Liver (tissue), 9 donors: ENCODE results near the gene TAB2. TPM values are rescaled to one million over a fixed set of nuclear protein-coding genes. Genes with fewer than 3 reads are reported as not detected.

Experiments
- DNase-seq: peaks from one replicate; pipeline ENCODE4 v3.0.0-alpha.2; 2017; ENCODE audit warnings: low spot score
- H3K27ac ChIP-seq, 2 donors: one replicate each; pipeline ENCODE4 v1.7.0; 2013; ENCODE audit warnings: inconsistent platforms in 2 of 2, low read length in 2 of 2, control low read depth in 1 of 2, low read depth in 1 of 2, mild to moderate bottlenecking in 1 of 2
- H3K27me3 ChIP-seq, 4 donors: one replicate each; pipeline versions ENCODE4 v1.6.1 to v1.7.0; 2013; ENCODE audit warnings: low read length in 3 of 4, inconsistent platforms in 1 of 4, mild to moderate bottlenecking in 1 of 4, moderate library complexity in 1 of 4; ENCODE audit not compliant: control insufficient read depth in 4 of 4, insufficient read depth in 4 of 4
- H3K36me3 ChIP-seq, 4 donors: one replicate each; pipeline versions ENCODE4 v1.6.1 to v1.7.0; 2013; ENCODE audit warnings: low read length in 3 of 4, mild to moderate bottlenecking in 3 of 4, low read depth in 1 of 4, moderate library complexity in 1 of 4; ENCODE audit not compliant: control insufficient read depth in 4 of 4, insufficient read depth in 3 of 4
- H3K4me1 ChIP-seq, 4 donors: one replicate each; pipeline versions ENCODE4 v1.6.1 to v1.7.0; 2013; ENCODE audit warnings: low read length in 3 of 4, mild to moderate bottlenecking in 3 of 4, moderate library complexity in 1 of 4; ENCODE audit not compliant: control insufficient read depth in 4 of 4, insufficient read depth in 4 of 4
- H3K4me3 ChIP-seq, 3 donors: one replicate each; pipeline versions ENCODE4 v1.6.1 to v1.7.0; 2013; ENCODE audit warnings: low read length in 3 of 3, control low read depth in 1 of 3, low read depth in 1 of 3, mild to moderate bottlenecking in 1 of 3
- H3K9ac ChIP-seq, 2 donors: one replicate each; pipeline ENCODE4 v1.7.0; 2013; ENCODE audit warnings: low read length in 2 of 2, mild to moderate bottlenecking in 2 of 2, moderate library complexity in 2 of 2, control low read depth in 1 of 2, low read depth in 1 of 2
- H3K9me3 ChIP-seq, 4 donors: one replicate each; pipeline versions ENCODE4 v1.6.1 to v1.7.0; 2013; ENCODE audit warnings: low read length in 3 of 4; ENCODE audit not compliant: control insufficient read depth in 4 of 4
- EGR1 ChIP-seq, 2 donors: IDR thresholded peaks; 2 replicates each; pipeline ENCODE4 v1.6.1; 2016 to 2018; ENCODE audit warnings: antibody characterized with exemption in 2 of 2, low read depth in 2 of 2
- FOXA1 ChIP-seq: IDR thresholded peaks from 2 replicates; pipeline ENCODE4 v1.6.1; 2016; ENCODE audit warnings: antibody characterized with exemption
- FOXA2 ChIP-seq: IDR thresholded peaks from 2 replicates; pipeline ENCODE4 v1.6.1; 2016; ENCODE audit warnings: antibody characterized with exemption
- GABPA ChIP-seq, 2 donors: IDR thresholded peaks in 1 of 2; conservative IDR thresholded peaks in 1 of 2; 2 replicates each; pipeline ENCODE4 v1.6.1; 2016; ENCODE audit warnings: antibody characterized with exemption in 2 of 2, mild to moderate bottlenecking in 1 of 2, moderate library complexity in 1 of 2
- HNF4A ChIP-seq, 2 donors: conservative IDR thresholded peaks; 2 replicates each; pipeline ENCODE4 v1.6.1; 2016; ENCODE audit warnings: antibody characterized with exemption in 2 of 2, mild to moderate bottlenecking in 2 of 2
- HNF4G ChIP-seq: IDR thresholded peaks from 2 replicates; pipeline ENCODE4 v1.6.1; 2016; ENCODE audit warnings: antibody characterized with exemption
- JUND ChIP-seq, 2 donors: IDR thresholded peaks; 2 replicates each; pipeline ENCODE4 v1.6.1; 2016; ENCODE audit warnings: antibody characterized with exemption in 2 of 2
- MAX ChIP-seq: IDR thresholded peaks from 2 replicates; pipeline ENCODE4 v1.6.1; 2016; ENCODE audit warnings: antibody characterized with exemption
- NR2F2 ChIP-seq: IDR thresholded peaks from 2 replicates; pipeline ENCODE4 v1.6.1; 2016; ENCODE audit warnings: antibody characterized with exemption
- RAD21 ChIP-seq, 2 donors: IDR thresholded peaks; 2 replicates each; pipeline ENCODE4 v1.6.1; 2016; ENCODE audit warnings: antibody characterized with exemption in 2 of 2, mild to moderate bottlenecking in 2 of 2
- REST ChIP-seq: IDR thresholded peaks from 2 replicates; pipeline ENCODE4 v1.6.1; 2016; ENCODE audit warnings: antibody characterized with exemption, mild to moderate bottlenecking
- RXRA ChIP-seq, 2 donors: IDR thresholded peaks; 2 replicates each; pipeline ENCODE4 v1.6.1; 2017 to 2018; ENCODE audit warnings: antibody characterized with exemption in 2 of 2, mild to moderate bottlenecking in 1 of 2
- SP1 ChIP-seq: IDR thresholded peaks from 2 replicates; pipeline ENCODE4 v1.6.1; 2018; ENCODE audit warnings: antibody characterized with exemption, mild to moderate bottlenecking
- TAF1 ChIP-seq: conservative IDR thresholded peaks from 2 replicates; pipeline ENCODE4 v1.6.1; 2016; ENCODE audit warnings: antibody characterized with exemption, mild to moderate bottlenecking
- YY1 ChIP-seq: IDR thresholded peaks from 2 replicates; pipeline ENCODE4 v1.6.1; 2016; ENCODE audit warnings: antibody characterized with exemption, mild to moderate bottlenecking
- WGBS: extraction: QIAGEN DNeasy Blood & Tissue Kit; methylation state at CpG from one replicate; pipeline ENCODE4 v1.1.7; 2013; 5-methylcytosine and 5-hydroxymethylcytosine counted together
- polyA plus RNA-seq, 2 donors: library from polyadenylated mRNA; stranded (reverse) in 1 of 2; unstranded in 1 of 2; fragments of 200-250 nt in 1 of 2; fragments of >200 nt in 1 of 2; fragmentation: Nextera tagmentation in 1 of 2; extraction: Ambion mirVana in 1 of 2; gene quantifications; one replicate each; pipeline versions ENCODE4 v1.2.1 to v1.2.3, GENCODE V29; 2013 to 2015
- total RNA-seq, 2 donors: library from RNA; depleted of rRNA; stranded (reverse); fragments of >200 nt; gene quantifications; one replicate each; pipeline ENCODE4 v1.2.3, GENCODE V29; 2014
- TF ChIP-seq, protein P1 (sequence below): fragments of 150-350 bp; IDR thresholded peaks from 2 replicates; pipeline ENCODE4 v1.5.1; 2017; ENCODE audit warnings: improper control_type of control experiment, low read depth, low read length; ENCODE audit not compliant: missing input control
- TF ChIP-seq, protein P2 (sequence below): IDR thresholded peaks from 2 replicates; pipeline ENCODE4 v1.6.1; 2016; ENCODE audit warnings: antibody characterized with exemption
- TF ChIP-seq, protein P3 (sequence below): IDR thresholded peaks from 2 replicates; pipeline ENCODE4 v1.6.1; 2016; ENCODE audit warnings: antibody characterized with exemption
- donor health status: healthy.
- donor health status: healthy.
- donor health status: healthy.
- donor health status: healthy.
- donor health status: healthy.

Gene TAB2
- total and polyA plus RNA-seq, 4 donors, result 10.5 to 25.6 (median 18.0) TPM

GRCh38 chr6:149385998-149386646, 68.6 kb downstream of the TAB2 start:
- WGBS, result 97% methylated on average over 5 of the region's 5 CpGs
- Histone ChIP-seq H3K4me3 (no peak overlapping the region), H3K27me3 (no peaks in the 10 kb centered on the region), H3K27ac (no peak overlapping the region), H3K36me3 (peaks cover 0 to 5% (median 5%) of the 10 kb centered on the region in 4 donors), H3K9ac (no peak overlapping the region), H3K4me1 (peaks cover 0 to 9% (median 7%) of the 10 kb centered on the region in 4 donors), H3K9me3 (peaks cover 0 to 1% (median 0%) of the 10 kb centered on the region in 4 donors)
- no peak for DNase-seq
- TF ChIP-seq, protein P1, sequence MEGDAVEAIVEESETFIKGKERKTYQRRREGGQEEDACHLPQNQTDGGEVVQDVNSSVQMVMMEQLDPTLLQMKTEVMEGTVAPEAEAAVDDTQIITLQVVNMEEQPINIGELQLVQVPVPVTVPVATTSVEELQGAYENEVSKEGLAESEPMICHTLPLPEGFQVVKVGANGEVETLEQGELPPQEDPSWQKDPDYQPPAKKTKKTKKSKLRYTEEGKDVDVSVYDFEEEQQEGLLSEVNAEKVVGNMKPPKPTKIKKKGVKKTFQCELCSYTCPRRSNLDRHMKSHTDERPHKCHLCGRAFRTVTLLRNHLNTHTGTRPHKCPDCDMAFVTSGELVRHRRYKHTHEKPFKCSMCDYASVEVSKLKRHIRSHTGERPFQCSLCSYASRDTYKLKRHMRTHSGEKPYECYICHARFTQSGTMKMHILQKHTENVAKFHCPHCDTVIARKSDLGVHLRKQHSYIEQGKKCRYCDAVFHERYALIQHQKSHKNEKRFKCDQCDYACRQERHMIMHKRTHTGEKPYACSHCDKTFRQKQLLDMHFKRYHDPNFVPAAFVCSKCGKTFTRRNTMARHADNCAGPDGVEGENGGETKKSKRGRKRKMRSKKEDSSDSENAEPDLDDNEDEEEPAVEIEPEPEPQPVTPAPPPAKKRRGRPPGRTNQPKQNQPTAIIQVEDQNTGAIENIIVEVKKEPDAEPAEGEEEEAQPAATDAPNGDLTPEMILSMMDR, result no peak
- TF ChIP-seq GABPA (IDR thresholded peaks at IDR 0.05 in 1 of 2, conservative IDR thresholded peaks at IDR 0.05 in 1 of 2) (no peak), RXRA (IDR thresholded peaks at IDR 0.05) (no peak), HNF4G (no peak), YY1 (no peak), NR2F2 (no peak), JUND (IDR thresholded peaks at IDR 0.05) (no peak), EGR1 (IDR thresholded peaks at IDR 0.05; ENCODE audit: low read depth in 2 of 2) (no peak), FOXA2 (no peak), FOXA1 (no peak), RAD21 (IDR thresholded peaks at IDR 0.05) (no peak), HNF4A (conservative IDR thresholded peaks at IDR 0.05) (no peak), TAF1 (no peak), REST (no peak), SP1 (no peak), MAX (no peak)
- TF ChIP-seq, protein P2, sequence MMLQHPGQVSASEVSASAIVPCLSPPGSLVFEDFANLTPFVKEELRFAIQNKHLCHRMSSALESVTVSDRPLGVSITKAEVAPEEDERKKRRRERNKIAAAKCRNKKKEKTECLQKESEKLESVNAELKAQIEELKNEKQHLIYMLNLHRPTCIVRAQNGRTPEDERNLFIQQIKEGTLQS, result no peak
- TF ChIP-seq, protein P3, sequence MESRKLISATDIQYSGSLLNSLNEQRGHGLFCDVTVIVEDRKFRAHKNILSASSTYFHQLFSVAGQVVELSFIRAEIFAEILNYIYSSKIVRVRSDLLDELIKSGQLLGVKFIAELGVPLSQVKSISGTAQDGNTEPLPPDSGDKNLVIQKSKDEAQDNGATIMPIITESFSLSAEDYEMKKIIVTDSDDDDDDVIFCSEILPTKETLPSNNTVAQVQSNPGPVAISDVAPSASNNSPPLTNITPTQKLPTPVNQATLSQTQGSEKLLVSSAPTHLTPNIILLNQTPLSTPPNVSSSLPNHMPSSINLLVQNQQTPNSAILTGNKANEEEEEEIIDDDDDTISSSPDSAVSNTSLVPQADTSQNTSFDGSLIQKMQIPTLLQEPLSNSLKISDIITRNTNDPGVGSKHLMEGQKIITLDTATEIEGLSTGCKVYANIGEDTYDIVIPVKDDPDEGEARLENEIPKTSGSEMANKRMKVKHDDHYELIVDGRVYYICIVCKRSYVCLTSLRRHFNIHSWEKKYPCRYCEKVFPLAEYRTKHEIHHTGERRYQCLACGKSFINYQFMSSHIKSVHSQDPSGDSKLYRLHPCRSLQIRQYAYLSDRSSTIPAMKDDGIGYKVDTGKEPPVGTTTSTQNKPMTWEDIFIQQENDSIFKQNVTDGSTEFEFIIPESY, result no peak
